Esophagus muscularis mucosa (tissue), 4 donors: Measurements from ENCODE around the gene ALG3. TPM values are rescaled to one million over a fixed set of nuclear protein-coding genes. Genes with fewer than 3 reads are reported as not detected.

Experiments used
- DNase-seq: peaks from one replicate; pipeline ENCODE4 v3.0.0-alpha.2; 2017; ENCODE audit errors: extremely low spot score
- H3K27ac ChIP-seq, 4 donors: fragments of 200-600 bp; sonication (generic); replicated peaks in 1 of 4; 1 replicate in 3 of 4; 2 replicates in 1 of 4; pipeline ENCODE4 v1.5.1; 2016 to 2019; ENCODE audit warnings: mild to moderate bottlenecking in 1 of 4
- H3K27me3 ChIP-seq, 4 donors: fragments of 200-600 bp; sonication (generic); one replicate each; pipeline versions ENCODE4 v1.5.1 to v1.6.0; 2016 to 2019
- H3K36me3 ChIP-seq, 4 donors: fragments of 200-600 bp; sonication (generic); one replicate each; pipeline ENCODE4 v1.5.1; 2016 to 2019
- H3K4me1 ChIP-seq, 4 donors: fragments of 200-600 bp; sonication (generic); one replicate each; pipeline ENCODE4 v1.5.1; 2016 to 2019
- H3K4me3 ChIP-seq, 4 donors: fragments of 200-600 bp; sonication (generic); 1 replicate in 2 of 4; 2 replicates in 2 of 4; pipeline ENCODE4 v1.5.1; 2016 to 2019; ENCODE audit warnings: mild to moderate bottlenecking in 4 of 4, moderate library complexity in 1 of 4
- H3K9me3 ChIP-seq, 4 donors: fragments of 200-600 bp; sonication (generic); 1 replicate in 3 of 4; 2 replicates in 1 of 4; pipeline ENCODE4 v1.5.1; 2016 to 2019
- EP300 ChIP-seq: sonication (generic); formaldehyde crosslinking; IDR thresholded peaks from one replicate; pipeline ENCODE4 v1.6.1; 2017; ENCODE audit warnings: antibody characterized with exemption
- POLR2A ChIP-seq: fragments of 450-650 bp; IDR thresholded peaks from one replicate; pipeline ENCODE4 v1.6.1; 2017; ENCODE audit warnings: antibody characterized with exemption, moderate library complexity, mild to moderate bottlenecking, low read depth
- POLR2AphosphoS5 ChIP-seq, 2 donors: sonication (generic); formaldehyde crosslinking; IDR thresholded peaks; one replicate each; pipeline ENCODE4 v1.6.1; 2017; ENCODE audit warnings: antibody characterized with exemption in 2 of 2
- WGBS: methylation state at CpG from one replicate; pipeline ENCODE4 v1.1.5; 2018; 5-methylcytosine and 5-hydroxymethylcytosine counted together
- intact Hi-C: fragments of 100-400 bp; cut with DNase I; formaldehyde crosslinking; loops from one replicate; pipeline ENCODE4 v1.15.1; 2023
- total RNA-seq, 4 donors: library from RNA; depleted of rRNA; stranded (reverse); fragments of >200 nt; gene quantifications; one replicate each; pipeline versions ENCODE4 v1.1.0 to v1.2.1, GENCODE V29; 2016
- TF ChIP-seq, protein P1 (sequence below), 3 experiments: fragments of 200-600 bp in 2 of 3; fragments of 450-650 bp in 1 of 3; sonication (generic) in 2 of 3; IDR thresholded peaks; one replicate each; pipeline ENCODE4 v1.5.1; 2017 to 2019; ENCODE audit warnings: antibody characterized with exemption in 3 of 3, mild to moderate bottlenecking in 2 of 3, moderate library complexity in 1 of 3

The ALG3 gene
- total RNA-seq, 4 donors from 2014 or later = 35.6 to 48.5 (median 39.8) TPM

GRCh38 chr3:184258926-184259325 lies 10.2 kb upstream of the ALG3 start:
- DNase-seq = no peak
- H3K4me3 ChIP-seq = no peak overlapping the region
- no peak overlapping the region for H3K27ac ChIP-seq
- intact Hi-C loops = loop anchor here (10.0 kb wide), 1 partner anchor 364 kb away; no protein-coding TSS in a partner anchor
- H3K4me1 ChIP-seq = peaks cover 27 to 38% (median 35%) of the 10 kb centered on the region in 4 donors
- H3K27me3 ChIP-seq = peaks cover 11 to 67% (median 40%) of the 10 kb centered on the region in 4 donors
- H3K36me3 ChIP-seq = peaks cover 0 to 8% (median 0%) of the 10 kb centered on the region in 4 donors
- no peaks in the 10 kb centered on the region for H3K9me3 ChIP-seq
- TF ChIP-seq EP300 (no peak), POLR2A (no peak), POLR2AphosphoS5 (IDR thresholded peaks at IDR 0.05) (no peak)
- TF ChIP-seq, protein P1, sequence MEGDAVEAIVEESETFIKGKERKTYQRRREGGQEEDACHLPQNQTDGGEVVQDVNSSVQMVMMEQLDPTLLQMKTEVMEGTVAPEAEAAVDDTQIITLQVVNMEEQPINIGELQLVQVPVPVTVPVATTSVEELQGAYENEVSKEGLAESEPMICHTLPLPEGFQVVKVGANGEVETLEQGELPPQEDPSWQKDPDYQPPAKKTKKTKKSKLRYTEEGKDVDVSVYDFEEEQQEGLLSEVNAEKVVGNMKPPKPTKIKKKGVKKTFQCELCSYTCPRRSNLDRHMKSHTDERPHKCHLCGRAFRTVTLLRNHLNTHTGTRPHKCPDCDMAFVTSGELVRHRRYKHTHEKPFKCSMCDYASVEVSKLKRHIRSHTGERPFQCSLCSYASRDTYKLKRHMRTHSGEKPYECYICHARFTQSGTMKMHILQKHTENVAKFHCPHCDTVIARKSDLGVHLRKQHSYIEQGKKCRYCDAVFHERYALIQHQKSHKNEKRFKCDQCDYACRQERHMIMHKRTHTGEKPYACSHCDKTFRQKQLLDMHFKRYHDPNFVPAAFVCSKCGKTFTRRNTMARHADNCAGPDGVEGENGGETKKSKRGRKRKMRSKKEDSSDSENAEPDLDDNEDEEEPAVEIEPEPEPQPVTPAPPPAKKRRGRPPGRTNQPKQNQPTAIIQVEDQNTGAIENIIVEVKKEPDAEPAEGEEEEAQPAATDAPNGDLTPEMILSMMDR (IDR thresholded peaks at IDR 0.05) = no peak
- 85% methylated on average over 5 of the region's 5 CpGs for WGBS

DNA sequence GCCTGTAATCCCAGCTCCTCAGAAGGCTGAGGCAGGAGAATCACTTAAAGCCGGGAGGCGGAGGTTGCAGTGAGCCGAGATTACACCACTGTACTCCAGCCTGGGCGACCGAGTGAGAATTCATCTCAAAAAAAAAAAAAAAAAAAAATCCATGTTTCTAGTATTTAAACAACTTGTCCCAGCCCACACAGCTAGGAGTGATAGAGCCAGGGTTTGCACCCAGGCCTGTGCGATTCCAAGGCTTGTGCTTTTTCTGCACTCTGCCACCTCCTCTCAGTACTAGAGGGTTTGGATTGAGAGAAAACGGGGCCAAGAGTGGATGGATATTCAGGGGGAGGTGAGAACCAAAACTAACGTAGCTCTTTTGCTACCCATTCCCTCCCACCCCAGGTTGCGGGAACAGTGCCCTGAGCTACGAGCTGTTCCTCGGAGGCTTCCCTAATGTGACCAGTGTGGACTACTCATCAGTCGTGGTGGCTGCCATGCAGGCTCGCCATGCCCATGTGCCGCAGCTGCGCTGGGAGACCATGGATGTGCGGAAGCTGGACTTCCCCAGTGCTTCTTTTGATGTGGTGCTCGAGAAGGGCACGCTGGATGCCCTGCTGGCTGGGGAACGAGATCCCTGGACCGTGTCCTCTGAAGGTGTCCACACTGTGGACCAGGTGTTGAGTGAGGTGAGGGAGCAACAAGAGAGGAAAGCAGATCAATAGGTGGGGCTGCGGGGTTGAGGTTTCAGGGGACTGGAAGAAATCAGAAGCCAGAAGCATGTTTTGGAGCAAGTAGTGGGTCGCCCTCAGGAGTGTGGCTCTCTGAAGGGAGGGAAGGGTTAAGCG lies 8.5 kb upstream of the ALG3 start:
- TF ChIP-seq EP300 (no peak), POLR2A (no peak), POLR2AphosphoS5 (IDR thresholded peaks at IDR 0.05) (no peak)
- TF ChIP-seq, protein P1 (IDR thresholded peaks at IDR 0.05) = no peak
- Histone ChIP-seq H3K36me3 (peaks cover 0 to 8% (median 0%) of the 10 kb centered on the region in 4 donors), H3K27ac (no peak overlapping the region), H3K27me3 (peaks cover 11 to 51% (median 34%) of the 10 kb centered on the region in 4 donors), H3K9me3 (no peaks in the 10 kb centered on the region), H3K4me3 (no peak overlapping the region), H3K4me1 (peaks cover 21 to 32% (median 30%) of the 10 kb centered on the region in 4 donors)
- intact Hi-C loops = loop anchor here (10.0 kb wide), 1 partner anchor 362 kb away; no protein-coding TSS in a partner anchor
- no peak for DNase-seq
- WGBS = 90% methylated on average over 23 of the region's 23 CpGs

GRCh38 chr3:184255291-184256039 lies 6.7 kb upstream of the ALG3 start:
- peaks cover 5 to 15% (median 14%) of the 10 kb centered on the region in 4 donors for H3K4me1 ChIP-seq
- TF ChIP-seq POLR2A (no peak), EP300 (no peak), POLR2AphosphoS5 (IDR thresholded peaks at IDR 0.05) (no peak)
- TF ChIP-seq, protein P1 (IDR thresholded peaks at IDR 0.05) = no peak
- no peak for DNase-seq
- peaks cover 4 to 32% (median 18%) of the 10 kb centered on the region in 4 donors for H3K27me3 ChIP-seq
- 95% methylated on average over 3 of the region's 3 CpGs for whole genome bisulfite sequencing
- intact Hi-C loops = loop anchor here (10.0 kb wide), 1 partner anchor 361 kb away; no protein-coding TSS in a partner anchor
- no peaks in the 10 kb centered on the region for H3K9me3 ChIP-seq
- no peak overlapping the region for H3K27ac ChIP-seq
- H3K4me3 ChIP-seq = no peak overlapping the region
- peaks cover 0 to 8% (median 0%) of the 10 kb centered on the region in 4 donors for H3K36me3 ChIP-seq

DNA sequence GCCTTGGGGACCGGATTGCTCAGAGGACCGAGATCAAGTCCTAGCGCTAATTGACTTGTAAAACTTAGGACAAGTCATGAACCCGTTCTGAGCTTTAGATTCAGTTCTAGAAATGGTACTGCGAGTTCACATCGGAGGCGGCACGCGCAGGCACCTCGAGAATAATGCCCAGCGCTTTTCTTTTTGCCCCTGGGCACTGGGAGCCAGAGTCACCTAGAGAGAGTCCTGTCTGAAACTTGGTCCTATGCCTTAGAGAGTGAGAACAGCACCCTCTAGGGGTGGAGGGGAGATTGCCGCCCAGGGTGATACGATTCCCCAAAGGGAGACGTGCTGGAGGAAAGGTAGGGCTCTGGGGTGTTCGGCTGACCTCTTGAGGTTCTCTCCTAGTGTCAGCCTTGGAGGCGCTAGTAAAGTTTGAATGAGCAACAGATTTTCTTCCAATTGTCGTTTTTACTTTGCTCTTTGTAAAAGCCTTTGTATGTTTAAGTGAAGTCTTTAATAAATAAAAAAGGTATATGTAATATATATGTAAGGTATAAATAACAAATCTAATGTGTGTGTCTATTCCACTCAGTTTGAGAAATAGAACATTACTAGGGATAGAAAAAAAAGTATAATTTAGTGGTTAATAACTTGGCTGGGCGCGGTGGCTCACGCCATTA lies 1.5 kb upstream of the ALG3 start:
- TF ChIP-seq POLR2AphosphoS5 (IDR thresholded peaks at IDR 0.05) (peak in 1 of 2 donors; percentile 45), EP300 (no peak), POLR2A (no peak)
- TF ChIP-seq, protein P1 (IDR thresholded peaks at IDR 0.05) = peak; percentile 87 to 98 (median 91)
- Histone ChIP-seq H3K27me3 (no peaks in the 10 kb centered on the region), H3K9me3 (no peaks in the 10 kb centered on the region), H3K36me3 (peaks cover 4 to 6% (median 5%) of the 10 kb centered on the region in 4 donors), H3K4me1 (peaks cover 14 to 35% (median 23%) of the 10 kb centered on the region in 4 donors), H3K4me3 (peak overlapping the region; percentile 77 to 93 (median 86)), H3K27ac (peak overlapping the region; percentile 74 to 84 (median 81))
- DNase-seq = peak; percentile 96
- intact Hi-C loops = loop anchor here (5.0 to 10.0 kb wide), 3 partner anchors 103 to 355 kb away; no protein-coding TSS in a partner anchor
- WGBS = 16% methylated on average over 18 of the region's 20 CpGs
